ENCODE data around the gene TARM1.

- TF ChIP-seq CTCF (conservative IDR thresholded peaks at IDR 0.05; ENCODE audit: low read depth in 2 of 2) (no peak), ETS1 (IDR thresholded peaks at IDR 0.05) (no peak), REST (IDR thresholded peaks at IDR 0.05; ENCODE audit: unreplicated experiment) (no peak), EZH2 (IDR thresholded peaks at IDR 0.05; ENCODE audit: low read depth, unreplicated experiment) (no peak), EZH2phosphoT487 (IDR thresholded peaks at IDR 0.05; ENCODE audit: unreplicated experiment) (no peak), ZNF114 (CRISPR knock-in tag; IDR thresholded peaks at IDR 0.05) (no peak), CREB1 (CRISPR knock-in tag; IDR thresholded peaks at IDR 0.05; ENCODE audit: low read depth) (no peak), POLR2AphosphoS5 (IDR thresholded peaks at IDR 0.05; ENCODE audit: low read depth) (no peak), ZNF331 (CRISPR knock-in tag; IDR thresholded peaks at IDR 0.05; ENCODE audit: low read depth) (no peak), JUNB (IDR thresholded peaks at IDR 0.05; ENCODE audit: unreplicated experiment) (no peak)
These were observed 51.9 kb downstream of the TARM1 start for GRCh38 chr19:54029301-54029700.

All from GM23338 (cell line).